Keratinocyte (primary cell): ENCODE data around the gene SYT6. TPM values are rescaled to one million over a fixed set of nuclear protein-coding genes. Genes with fewer than 3 reads are reported as not detected.
"Not testable (repeated sequence)": the region's sequence is repeated elsewhere in the genome, so short reads cannot be mapped to it uniquely, and the experiment has no call there.

ENCODE experiments used
- DNase-seq: peaks from one replicate; pipeline ENCODE4 v3.0.0-alpha.2; 2011; ENCODE audit warnings: low read depth, missing footprints, low spot score
- FAIRE-seq: peaks from 2 replicates; lab custom pipeline; 2011; peaks lifted over from hg19 to GRCh38; lab: Jason Lieb, UNC
- H2AFZ ChIP-seq: 2 replicates; pipeline ENCODE4 v1.6.0; 2012; ENCODE audit warnings: low read length, control low read depth, inconsistent platforms; ENCODE audit not compliant: control insufficient read depth
- H3K27ac ChIP-seq: 2 replicates; pipeline ENCODE4 v1.5.1; 2011; ENCODE audit warnings: low read length; ENCODE audit not compliant: control insufficient read depth, insufficient read depth
- H3K27me3 ChIP-seq: 3 replicates; pipeline ENCODE4 v1.6.0; 2011; ENCODE audit warnings: low read length; ENCODE audit not compliant: control insufficient read depth, insufficient read depth; ENCODE audit errors: extremely low read depth
- H3K36me3 ChIP-seq, 2 experiments: 2 replicates in 1 of 2; 3 replicates in 1 of 2; pipeline ENCODE4 v1.5.1; 2011; ENCODE audit warnings: low read length in 2 of 2, mild to moderate bottlenecking in 1 of 2; ENCODE audit not compliant: control insufficient read depth in 2 of 2, insufficient read depth in 2 of 2; ENCODE audit errors: extremely low read depth in 1 of 2
- H3K4me1 ChIP-seq: 3 replicates; pipeline ENCODE4 v1.5.1; 2011; ENCODE audit warnings: low read length; ENCODE audit not compliant: control insufficient read depth, insufficient read depth; ENCODE audit errors: extremely low read depth
- H3K4me2 ChIP-seq: 3 replicates; pipeline ENCODE4 v1.6.0; 2011; ENCODE audit warnings: low read depth, low read length; ENCODE audit not compliant: control insufficient read depth, insufficient read depth; ENCODE audit errors: extremely low read depth
- H3K4me3 ChIP-seq, 3 experiments: fragments of 200-600 bp in 1 of 3; sonication (generic) in 1 of 3; 2 replicates in 2 of 3; 3 replicates in 1 of 3; pipeline ENCODE4 v1.5.1; 2011 to 2016; ENCODE audit warnings: low read length in 3 of 3, mild to moderate bottlenecking in 3 of 3, control low read depth in 2 of 3, inconsistent platforms in 1 of 3, low read depth in 1 of 3, mixed read lengths in 1 of 3, mixed run types in 1 of 3, moderate library complexity in 1 of 3; ENCODE audit not compliant: control insufficient read depth in 2 of 3, insufficient read depth in 2 of 3; ENCODE audit errors: extremely low read depth in 1 of 3
- H3K79me2 ChIP-seq: 2 replicates; pipeline ENCODE4 v1.6.0; 2012; ENCODE audit warnings: low read length; ENCODE audit not compliant: control insufficient read depth, insufficient read depth
- H3K9ac ChIP-seq: 3 replicates; pipeline ENCODE4 v1.6.0; 2011; ENCODE audit warnings: low read length; ENCODE audit not compliant: control insufficient read depth, insufficient read depth; ENCODE audit errors: extremely low read depth
- H3K9me1 ChIP-seq: 3 replicates; pipeline ENCODE4 v1.6.0; 2011; ENCODE audit warnings: low read length; ENCODE audit not compliant: control insufficient read depth, insufficient read depth; ENCODE audit errors: extremely low read depth
- H3K9me3 ChIP-seq: 2 replicates; pipeline ENCODE4 v1.5.1; 2012; ENCODE audit warnings: low read depth, low read length; ENCODE audit not compliant: control insufficient read depth
- H4K20me1 ChIP-seq: 3 replicates; pipeline ENCODE4 v1.6.0; 2011; ENCODE audit warnings: low read length; ENCODE audit not compliant: control insufficient read depth, insufficient read depth; ENCODE audit errors: extremely low read depth
- EZH2 ChIP-seq: IDR thresholded peaks from one replicate; pipeline ENCODE4 v1.6.1; 2012; ENCODE audit warnings: inconsistent platforms, mild to moderate bottlenecking, low read length, moderate library complexity
- dilution Hi-C: fragments of 300-500 bp; cut with MboI; formaldehyde crosslinking; loops from one replicate; pipeline ENCODE4 v1.7.0; 2020; ENCODE audit warnings: low sequenced_read_pairs; ENCODE audit not compliant: extremely low pct_ligation_motif_present
- polyA plus RNA-seq, 5 experiments: library from polyadenylated mRNA; depleted of rRNA in 3 of 5; stranded (reverse) in 3 of 5; stranded (forward) in 1 of 5; unstranded in 1 of 5; fragments of >200 nt; gene quantifications; 1 replicate in 1 of 5; 2 replicates in 3 of 5; 3 replicates in 1 of 5; pipeline versions ENCODE4 v1.2.1 to v1.2.3, GENCODE V29; 2011 to 2012; ENCODE audit warnings: missing spikeins in 2 of 5, low read depth in 1 of 5, low replicate concordance in 1 of 5
- TF ChIP-seq, protein P1 (sequence below), 3 experiments: IDR thresholded peaks in 1 of 3; conservative IDR thresholded peaks in 1 of 3; optimal IDR thresholded peaks in 1 of 3; 2 replicates in 2 of 3; 3 replicates in 1 of 3; pipeline versions ENCODE3 to v1.5.1; 2011; ENCODE audit warnings: low read length in 3 of 3, mild to moderate bottlenecking in 3 of 3, moderate library complexity in 2 of 3, control low read depth in 1 of 3, inconsistent platforms in 1 of 3; ENCODE audit not compliant: insufficient read depth in 2 of 3; ENCODE audit errors: extremely low read depth in 1 of 3

SYT6 gene
- polyA plus RNA-seq, 1 donor (not counting 4 experiments of a cell fraction or from before 2014, with no cell fraction given) = not detected

- Histone ChIP-seq H3K4me3 (no peak overlapping the region), H2AFZ (no peak overlapping the region), H4K20me1 (no peaks in the 10 kb centered on the region), H3K27me3 (peaks cover 3% of the 10 kb centered on the region), H3K36me3 (no peaks in the 10 kb centered on the region), H3K4me2 (no peak overlapping the region), H3K4me1 (no peaks in the 10 kb centered on the region), H3K9me3 (peaks cover 10% of the 10 kb centered on the region), H3K9me1 (no peaks in the 10 kb centered on the region), H3K9ac (no peak overlapping the region), H3K79me2 (no peaks in the 10 kb centered on the region), H3K27ac (no peak overlapping the region)
- dilution Hi-C loops = no loop called here
- FAIRE-seq (no peak), DNase-seq (no peak)
- TF ChIP-seq, protein P1, sequence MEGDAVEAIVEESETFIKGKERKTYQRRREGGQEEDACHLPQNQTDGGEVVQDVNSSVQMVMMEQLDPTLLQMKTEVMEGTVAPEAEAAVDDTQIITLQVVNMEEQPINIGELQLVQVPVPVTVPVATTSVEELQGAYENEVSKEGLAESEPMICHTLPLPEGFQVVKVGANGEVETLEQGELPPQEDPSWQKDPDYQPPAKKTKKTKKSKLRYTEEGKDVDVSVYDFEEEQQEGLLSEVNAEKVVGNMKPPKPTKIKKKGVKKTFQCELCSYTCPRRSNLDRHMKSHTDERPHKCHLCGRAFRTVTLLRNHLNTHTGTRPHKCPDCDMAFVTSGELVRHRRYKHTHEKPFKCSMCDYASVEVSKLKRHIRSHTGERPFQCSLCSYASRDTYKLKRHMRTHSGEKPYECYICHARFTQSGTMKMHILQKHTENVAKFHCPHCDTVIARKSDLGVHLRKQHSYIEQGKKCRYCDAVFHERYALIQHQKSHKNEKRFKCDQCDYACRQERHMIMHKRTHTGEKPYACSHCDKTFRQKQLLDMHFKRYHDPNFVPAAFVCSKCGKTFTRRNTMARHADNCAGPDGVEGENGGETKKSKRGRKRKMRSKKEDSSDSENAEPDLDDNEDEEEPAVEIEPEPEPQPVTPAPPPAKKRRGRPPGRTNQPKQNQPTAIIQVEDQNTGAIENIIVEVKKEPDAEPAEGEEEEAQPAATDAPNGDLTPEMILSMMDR (optimal IDR thresholded peaks at IDR 0.05 in 1 of 3, IDR thresholded peaks at IDR 0.05 in 1 of 3, conservative IDR thresholded peaks at IDR 0.05 in 1 of 3; ENCODE audit: extremely low read depth in 1 of 3, insufficient read depth in 2 of 3, low read length in 3 of 3) = no peak
- TF ChIP-seq EZH2 = no peak
These were observed 81.4 kb downstream of the SYT6 start for GRCh38 chr1:114072246-114072645.

DNA sequence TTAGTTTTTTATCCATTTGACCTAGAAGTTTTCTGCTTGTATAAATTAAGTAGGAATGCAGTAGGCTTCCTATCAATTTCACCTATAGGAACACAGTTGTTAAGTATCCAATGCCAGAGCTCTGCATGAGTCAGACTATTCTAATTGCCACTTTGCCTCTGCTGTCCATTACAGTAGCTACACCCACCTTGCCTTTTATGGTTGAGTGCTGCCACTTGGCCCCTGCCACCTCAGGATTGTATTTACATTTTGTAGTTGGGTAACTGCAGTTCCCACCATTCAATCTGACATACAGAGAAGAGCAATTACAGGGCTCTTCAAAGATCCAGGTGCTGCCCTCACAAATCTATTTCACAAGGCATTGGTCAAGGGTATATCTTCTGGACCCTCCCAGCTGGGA lies 83.9 kb downstream of the SYT6 start:
- H3K79me2 ChIP-seq, H2AFZ ChIP-seq, dilution Hi-C loops, H3K4me2 ChIP-seq, FAIRE-seq, H3K27ac ChIP-seq, H3K4me3 ChIP-seq, H3K9ac ChIP-seq, H3K36me3 ChIP-seq, H3K4me1 ChIP-seq, H3K27me3 ChIP-seq, DNase-seq, H4K20me1 ChIP-seq, H3K9me1 ChIP-seq: not testable (repeated sequence)
- H3K9me3 ChIP-seq = peaks cover 10% of the 10 kb centered on the region

DNA sequence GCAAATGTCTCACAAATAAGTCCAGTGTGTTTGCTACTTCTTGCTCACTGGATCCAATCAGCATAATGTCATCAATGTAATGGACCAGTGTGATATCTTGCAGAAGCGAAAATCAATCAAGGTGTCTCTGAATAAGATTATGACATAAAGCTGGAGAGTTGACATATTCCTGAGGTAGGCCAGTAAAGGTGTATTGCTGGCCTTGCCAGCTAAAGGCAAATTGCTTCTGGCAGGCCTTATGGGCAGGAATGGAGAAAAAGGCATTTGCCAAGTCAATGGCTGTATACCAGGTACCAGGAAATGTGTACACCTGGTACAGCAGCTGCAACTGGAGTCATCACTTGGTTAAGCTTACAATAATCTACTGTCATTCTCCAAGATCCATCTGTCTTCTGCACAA lies 85.0 kb downstream of the SYT6 start:
- dilution Hi-C loops, FAIRE-seq, H3K36me3 ChIP-seq, H3K9me1 ChIP-seq, H3K4me2 ChIP-seq, H3K27me3 ChIP-seq, H3K79me2 ChIP-seq, H3K27ac ChIP-seq, H3K4me3 ChIP-seq, H4K20me1 ChIP-seq, DNase-seq, H3K9ac ChIP-seq, H3K4me1 ChIP-seq, H2AFZ ChIP-seq: not testable (repeated sequence)
- peaks cover 10% of the 10 kb centered on the region for H3K9me3 ChIP-seq

- DNase-seq, H3K9me1 ChIP-seq, H3K4me3 ChIP-seq, H3K4me2 ChIP-seq, H3K9me3 ChIP-seq, H3K9ac ChIP-seq, FAIRE-seq, dilution Hi-C loops, H3K27me3 ChIP-seq, H2AFZ ChIP-seq, H3K4me1 ChIP-seq, H3K36me3 ChIP-seq, H4K20me1 ChIP-seq, H3K27ac ChIP-seq, H3K79me2 ChIP-seq: not testable (repeated sequence)
These were observed 88.0 kb downstream of the SYT6 start for GRCh38 chr1:114065671-114066070.
